Astrocyte of the cerebellum (primary cell): ENCODE results near the gene IQCM.

ENCODE experiments used
- DNase-seq: peaks from one replicate; pipeline ENCODE4 v3.0.0-alpha.2; 2011; ENCODE audit warnings: low read depth
- H3K4me3 ChIP-seq: 2 replicates; pipeline ENCODE4 v1.5.1; 2011; ENCODE audit warnings: mild to moderate bottlenecking, low read depth, low read length, moderate library complexity
- CTCF ChIP-seq: IDR thresholded peaks from 2 replicates; pipeline ENCODE4 v1.5.1; 2012; ENCODE audit warnings: low read length, low read depth, moderate library complexity, mild to moderate bottlenecking; ENCODE audit errors: missing control alignments
- in situ Hi-C: cut with HindIII; loops from 2 replicates; pipeline ENCODE4 v1.10.0; 2017; ENCODE audit warnings: low sequenced_read_pairs

The IQCM gene

GRCh38 chr4:149403081-149403480 is 412.6 kb downstream of the IQCM start:
- in situ Hi-C loops, result no loop called here
- no peak for DNase-seq
- no peak overlapping the region for H3K4me3 ChIP-seq
- no peak for TF ChIP-seq CTCF

GRCh38 chr4:149398993-149399392 is 416.6 kb downstream of the IQCM start:
- in situ Hi-C loops, result no loop called here
- TF ChIP-seq CTCF, result no peak
- DNase-seq, result no peak
- H3K4me3 ChIP-seq, result no peak overlapping the region

GRCh38 chr4:149370785-149371420 is 444.7 kb downstream of the IQCM start:
- in situ Hi-C loops, result loop anchor here (25.0 kb wide), 1 partner anchor 516 kb away; no protein-coding TSS in a partner anchor
- DNase-seq, result peak; percentile 47

GRCh38 chr4:149370002-149370401 is 445.6 kb downstream of the IQCM start:
- no peak for DNase-seq
- in situ Hi-C loops, result loop anchor here (25.0 kb wide), 1 partner anchor 517 kb away; no protein-coding TSS in a partner anchor
- TF ChIP-seq CTCF, result no peak
- no peak overlapping the region for H3K4me3 ChIP-seq

More at GRCh38 chr4:149370785-149371420, 444.7 kb downstream of the IQCM start:
- peak; percentile 47 for TF ChIP-seq CTCF
- H3K4me3 ChIP-seq, result no peak overlapping the region

GRCh38 chr4:149353241-149353640 is 462.4 kb downstream of the IQCM start:
- no peak for TF ChIP-seq CTCF
- in situ Hi-C loops, result loop anchor here (25.0 kb wide), 1 partner anchor 534 kb away; no protein-coding TSS in a partner anchor

GRCh38 chr4:149349541-149349940 is 466.1 kb downstream of the IQCM start:
- DNase-seq, result no peak
- no peak for TF ChIP-seq CTCF
- in situ Hi-C loops, result no loop called here
- no peak overlapping the region for H3K4me3 ChIP-seq

More at GRCh38 chr4:149353241-149353640, 462.4 kb downstream of the IQCM start:
- H3K4me3 ChIP-seq, result no peak overlapping the region
- no peak for DNase-seq
